ENCODE measurements around the gene WEE2.
"Not testable (repeated sequence)": the region's sequence is repeated elsewhere in the genome, so short reads cannot be mapped to it uniquely, and the experiment has no call there.

The WEE2 gene

DNA sequence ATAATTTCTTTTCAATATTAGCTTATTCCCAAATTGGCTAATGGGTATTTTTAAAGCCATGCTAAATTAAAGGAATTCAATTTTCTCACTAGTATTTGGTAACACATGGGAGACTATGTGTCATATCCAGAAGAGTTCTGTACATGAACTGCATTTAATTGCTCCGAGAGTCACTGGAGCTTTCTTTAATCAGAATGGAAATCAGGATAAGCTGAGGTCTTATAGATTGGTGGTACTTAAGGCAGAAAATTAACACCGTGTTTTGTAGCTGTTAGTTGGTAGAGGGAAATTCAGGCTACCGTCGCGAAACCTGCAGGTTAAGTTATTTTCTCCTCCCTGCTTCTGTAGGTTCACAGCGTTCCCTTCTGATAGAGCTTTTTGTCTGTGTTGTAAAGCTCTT is at the start of gene WEE2:
Gene WEE2 (plus strand): TSS at position 3 of the 400 bp plus-strand sequence. CDS start 406 bp downstream, outside the sequence.
- ATAC-seq: no peak

DNA sequence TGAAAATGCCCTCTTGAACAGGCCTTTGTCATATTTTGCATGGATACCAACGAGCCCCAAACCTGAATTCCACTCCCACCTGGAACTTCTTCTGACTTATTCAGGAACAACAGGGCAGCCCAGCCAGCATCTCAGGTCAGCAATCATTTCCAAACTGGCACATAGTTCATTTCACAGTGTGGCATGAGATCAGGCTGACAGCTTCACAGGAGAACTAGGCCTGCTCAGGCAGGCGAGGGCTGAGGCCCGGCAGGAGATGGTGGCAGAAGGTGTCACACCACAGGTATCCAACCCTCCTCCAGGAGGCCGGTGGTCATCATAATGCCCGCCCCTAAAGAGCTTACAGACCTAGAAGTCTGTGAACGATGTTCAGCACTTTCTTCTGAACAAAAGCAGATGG is 48.7 kb upstream of the WEE2 start:
- ATAC-seq: no peak

- ATAC-seq: peak in 1 of 2 donors; percentile 22
These were observed 47.9 kb upstream of the WEE2 start for GRCh38 chr7:141660259-141660658.

DNA sequence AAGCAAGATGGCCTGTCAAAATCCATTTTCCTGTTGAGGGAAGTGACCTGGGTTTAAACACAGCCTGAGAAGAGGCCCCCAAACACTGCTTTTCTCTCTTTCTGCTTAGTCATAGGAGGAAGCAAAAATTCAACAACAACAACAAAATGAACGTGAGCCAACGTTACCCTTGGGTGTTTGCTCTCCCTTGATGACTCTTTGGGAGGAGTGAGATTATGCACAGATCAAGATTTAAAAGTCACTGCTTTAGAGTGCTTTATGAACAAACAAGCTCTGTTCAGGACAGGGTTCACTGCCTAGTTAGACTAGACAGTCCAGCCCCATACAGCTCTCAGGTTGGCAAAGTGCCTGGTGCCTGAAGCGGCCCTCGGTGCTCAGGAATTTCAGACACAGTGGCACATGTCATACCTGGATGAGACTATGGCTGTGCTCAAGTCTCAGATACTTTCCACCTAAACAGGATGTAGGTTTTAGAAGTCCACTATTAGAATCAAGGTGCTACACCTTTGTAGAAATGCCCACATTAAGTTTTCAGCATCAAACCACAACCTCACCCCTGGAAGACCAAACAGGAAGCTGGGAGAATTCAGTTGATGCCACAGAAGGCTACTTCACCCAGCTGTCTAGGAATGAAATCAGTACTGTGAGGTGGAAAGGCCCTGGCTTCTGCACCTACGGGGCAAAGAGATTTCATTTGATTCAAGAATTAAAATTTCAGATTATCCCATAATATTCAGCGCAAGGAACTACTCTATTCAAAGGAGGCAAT is 44.9 kb upstream of the WEE2 start:
- ATAC-seq: peak; percentile 43 to 50

GRCh38 chr7:141664450-141664849 is 43.7 kb upstream of the WEE2 start:
- ATAC-seq: no peak

DNA sequence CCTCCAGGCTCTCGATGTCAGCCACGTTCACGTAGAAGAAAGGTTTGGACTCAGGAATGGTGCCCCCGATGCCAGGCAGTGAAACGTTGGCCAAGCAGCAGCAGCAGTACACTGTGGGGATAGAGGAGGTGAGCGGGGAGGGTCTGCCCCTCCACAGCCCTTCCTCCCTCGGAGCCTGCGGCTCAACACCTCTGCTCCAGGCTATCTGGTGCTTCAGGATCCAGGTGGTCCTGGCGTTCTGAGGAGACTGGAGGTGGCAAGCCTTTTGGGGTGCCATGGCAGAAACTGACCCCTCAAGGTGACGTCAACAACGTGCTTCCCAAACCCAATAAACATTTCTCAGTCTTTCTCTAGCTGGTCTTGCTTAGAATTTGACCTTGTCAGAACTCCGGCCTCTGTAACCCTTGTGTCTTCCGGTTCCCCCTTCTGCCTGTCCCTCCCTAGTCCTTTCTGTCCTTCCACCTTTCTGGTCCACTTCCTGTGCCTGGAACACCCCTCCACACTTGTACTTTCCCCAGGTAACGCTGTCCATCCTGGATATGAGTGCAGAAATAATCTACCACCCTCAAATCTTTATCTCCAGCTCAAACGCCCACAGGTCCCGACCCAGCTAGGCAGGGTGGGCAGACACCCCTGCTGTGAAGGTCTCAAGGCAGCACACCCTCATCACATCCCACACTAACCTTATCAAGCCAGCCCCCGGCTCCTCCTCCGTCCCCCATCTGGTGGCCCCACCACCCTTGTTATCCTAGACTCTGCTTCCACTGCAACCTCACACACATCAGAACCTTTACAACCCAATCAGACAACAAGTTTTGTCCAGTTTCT is 42.7 kb upstream of the WEE2 start:
- ATAC-seq: no peak

GRCh38 chr7:141666071-141666470 is 42.1 kb upstream of the WEE2 start:
- peak in 1 of 2 donors; percentile 34 for ATAC-seq

GRCh38 chr7:141668853-141669252 is 39.3 kb upstream of the WEE2 start:
- ATAC-seq: no peak

- ATAC-seq: no peak
These were observed 36.3 kb upstream of the WEE2 start for GRCh38 chr7:141671705-141672496.

DNA sequence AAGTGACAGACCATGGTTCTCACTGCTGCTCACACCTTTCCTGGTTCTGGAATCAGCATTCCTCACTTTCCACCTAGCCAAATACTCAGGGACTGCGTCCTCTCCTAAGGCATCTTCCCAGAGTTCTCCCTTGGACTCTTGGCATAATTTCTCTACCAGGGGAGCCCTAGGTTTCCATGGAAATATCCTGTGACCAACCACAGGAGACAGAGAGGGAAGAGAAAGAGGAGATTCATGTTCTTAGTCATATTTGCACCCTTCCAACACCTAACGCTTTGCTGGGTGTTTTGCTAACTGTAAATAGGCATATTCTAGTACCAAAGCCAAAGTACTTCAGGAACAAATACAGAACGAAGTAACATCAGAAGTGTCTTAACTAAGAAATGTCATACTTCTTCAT is 34.8 kb upstream of the WEE2 start:
- no peak for ATAC-seq

DNA sequence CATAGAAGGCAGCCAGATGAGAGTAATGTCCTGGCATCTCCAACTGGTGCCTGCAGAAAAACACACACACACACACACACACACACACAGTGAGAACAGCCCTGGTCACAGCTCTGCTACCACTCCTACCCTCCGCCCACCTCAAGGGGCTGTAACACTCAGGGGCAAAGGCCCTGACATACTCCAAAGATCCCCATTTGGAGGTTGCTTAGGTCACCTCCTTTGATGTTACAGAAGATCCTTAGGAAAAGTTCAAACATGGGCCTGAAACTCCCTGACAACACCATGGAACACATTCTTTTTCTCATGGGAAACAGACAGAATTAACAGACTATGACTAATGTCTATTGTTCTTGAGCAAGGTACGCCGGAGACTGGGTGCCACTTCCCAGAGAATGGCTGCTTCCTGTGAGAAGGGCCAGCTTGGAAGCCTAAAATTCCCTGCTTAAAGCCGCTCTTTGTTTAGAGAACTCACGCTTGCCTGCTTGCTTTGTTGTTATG is 33.9 kb upstream of the WEE2 start:
- no peak for ATAC-seq

GRCh38 chr7:141674702-141675101 is 33.5 kb upstream of the WEE2 start:
- no peak for ATAC-seq

DNA sequence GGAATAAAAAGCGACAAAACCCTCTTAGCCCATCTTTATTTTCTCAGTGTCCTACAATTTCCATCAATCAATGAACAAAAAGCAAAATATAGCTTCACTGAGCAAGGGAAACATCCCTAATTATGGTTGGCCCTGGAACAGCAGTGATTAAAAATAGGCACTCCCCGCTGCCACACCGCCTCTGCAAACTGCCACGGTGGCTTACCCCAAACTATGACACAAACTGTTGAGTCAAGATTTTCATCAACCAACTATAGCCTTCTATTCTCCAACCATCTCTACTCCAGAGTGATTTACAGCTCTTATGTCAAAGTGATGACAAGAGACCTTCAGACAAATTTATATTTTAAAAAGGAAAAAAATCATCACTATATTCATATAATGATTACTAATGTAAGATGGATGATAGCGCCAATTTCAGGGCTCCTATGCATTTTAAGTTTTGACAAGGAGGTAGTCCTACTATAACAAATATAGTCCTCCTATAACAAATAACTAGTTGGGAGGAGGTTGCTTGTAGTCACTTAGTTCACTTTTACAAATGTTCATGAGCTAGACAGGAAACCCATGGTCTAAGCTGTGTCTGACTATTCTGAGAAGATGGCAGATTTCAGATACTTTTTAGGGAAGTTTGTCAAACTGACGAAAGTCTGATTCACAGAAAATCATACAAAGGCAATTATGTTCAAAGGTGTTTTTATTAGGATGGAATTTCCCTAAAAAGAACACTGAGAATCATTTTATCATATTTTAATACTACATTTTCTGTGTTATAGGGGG is 32.5 kb upstream of the WEE2 start:
- ATAC-seq: peak; percentile 78 to 79

- no peak for ATAC-seq
These were observed 31.5 kb upstream of the WEE2 start for GRCh38 chr7:141676618-141677017.

- peak; percentile 76 to 81 for ATAC-seq
These were observed 29.1 kb upstream of the WEE2 start for GRCh38 chr7:141679014-141679413.

DNA sequence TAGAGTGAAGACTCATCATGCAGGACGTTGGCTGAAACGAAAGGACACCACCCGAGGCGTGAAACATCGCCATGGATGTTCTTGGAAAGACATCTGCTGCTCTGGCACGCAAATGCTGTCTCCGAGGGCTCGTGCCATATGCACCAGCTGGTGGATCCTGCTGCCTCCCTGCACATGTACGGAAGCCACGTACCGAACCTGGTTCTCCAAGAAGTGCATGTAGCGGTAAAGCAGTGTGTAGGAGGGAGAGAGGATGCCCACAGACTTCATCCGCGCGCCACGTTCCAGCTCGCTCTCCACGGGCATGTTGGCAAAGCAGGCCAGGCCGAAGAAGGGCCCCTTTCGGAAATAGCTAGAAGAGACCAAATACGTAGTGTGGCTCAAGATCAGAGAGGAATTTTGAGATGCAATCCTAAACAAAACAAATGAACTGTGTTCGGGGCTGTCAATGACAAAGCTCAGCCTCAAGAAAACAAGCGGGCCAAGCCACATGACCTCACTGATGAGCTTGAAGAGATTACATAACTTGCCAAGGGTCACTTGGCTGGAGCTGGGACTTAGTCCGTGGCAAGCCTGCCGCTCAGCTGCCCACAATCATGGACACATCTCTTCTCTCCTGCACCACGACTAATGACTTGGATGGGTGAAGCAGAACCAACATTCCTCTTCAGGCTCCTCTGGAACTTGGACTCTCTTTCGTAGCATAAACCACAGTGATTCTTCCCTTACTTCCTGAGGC is 22.7 kb upstream of the WEE2 start:
- ATAC-seq: no peak

DNA sequence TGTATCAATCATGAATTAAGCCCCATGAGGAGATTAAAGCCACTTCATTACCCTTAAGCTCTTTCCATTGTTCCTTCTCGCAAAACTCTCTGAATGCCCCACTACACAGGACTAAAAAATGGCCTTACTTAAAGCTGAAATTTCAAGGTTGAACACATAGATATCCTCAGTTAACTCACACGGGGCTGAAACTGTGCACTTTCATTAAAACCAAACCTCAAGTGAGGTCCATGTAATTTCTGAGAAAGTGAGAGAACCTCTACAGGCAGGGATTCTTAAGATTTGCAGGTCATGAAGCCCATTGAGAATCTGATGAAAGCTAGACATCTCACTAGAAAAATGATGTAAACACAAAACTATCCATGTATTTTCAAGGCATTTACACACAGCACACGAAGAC is 22.1 kb upstream of the WEE2 start:
- ATAC-seq: no peak

GRCh38 chr7:141686670-141687069 is 21.5 kb upstream of the WEE2 start:
- ATAC-seq: no peak

GRCh38 chr7:141688043-141688442 is 20.1 kb upstream of the WEE2 start:
- ATAC-seq: no peak

- not testable (repeated sequence) for ATAC-seq
These were observed 18.9 kb upstream of the WEE2 start for GRCh38 chr7:141689072-141689825.

GRCh38 chr7:141691540-141691939 is 16.6 kb upstream of the WEE2 start:
- ATAC-seq: no peak

All from activated CD4-positive, CD25-positive, alpha-beta regulatory T cell treated with anti-CD3 and anti-CD28 coated beads, Interleukin-2, amount 50 U/mL, for 24 hours (primary cell).